ENCODE data around the gene FCN3. TPM values are rescaled to one million over a fixed set of nuclear protein-coding genes. Genes with fewer than 3 reads are reported as not detected.

The FCN3 gene
- total and polyA plus RNA-seq, 2 donors from 2014 or later: 7.9 to 240 TPM

DNA sequence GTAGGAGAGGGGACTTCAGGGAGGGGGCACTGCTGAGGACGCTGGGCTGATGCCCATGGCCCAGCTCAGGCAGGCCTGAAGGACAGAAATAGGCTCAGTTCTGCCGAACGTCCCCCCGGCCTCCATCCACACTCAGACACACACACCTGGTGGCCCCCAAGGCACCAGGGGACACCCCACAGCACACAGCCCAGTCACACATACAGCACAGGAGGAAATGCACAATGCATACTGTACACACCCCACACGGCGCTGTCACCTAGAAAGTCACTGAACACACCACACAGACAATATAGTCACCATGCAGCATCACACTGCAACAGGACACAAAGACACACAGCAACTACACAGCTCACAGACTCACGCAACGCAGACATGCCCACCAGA is 32.2 kb downstream of the FCN3 start:
- Histone ChIP-seq H3K9ac (ENCODE audit: low read length in 3 of 3) (no peak overlapping the region), H3K36me3 (ENCODE audit: control insufficient read depth in 2 of 3, insufficient read depth in 3 of 3, low read length in 3 of 3) (no peaks in the 10 kb centered on the region), H3K27ac (ENCODE audit: low read depth in 2 of 2, low read length in 2 of 2) (no peak overlapping the region), H3K4me1 (ENCODE audit: control insufficient read depth in 2 of 3, insufficient read depth in 2 of 3, low read depth in 1 of 3, low read length in 3 of 3) (peaks cover 0 to 2% (median 0%) of the 10 kb centered on the region in 3 donors), H3K27me3 (ENCODE audit: control insufficient read depth, insufficient read depth, low read length) (no peaks in the 10 kb centered on the region), H3K9me3 (ENCODE audit: control insufficient read depth in 2 of 3, insufficient read depth in 1 of 3, low read length in 3 of 3) (no peaks in the 10 kb centered on the region), H3K4me3 (ENCODE audit: low read length in 3 of 3) (peak overlapping the region in 2 of 3 donors; percentile 28 to 40)
- TF ChIP-seq, protein P1, sequence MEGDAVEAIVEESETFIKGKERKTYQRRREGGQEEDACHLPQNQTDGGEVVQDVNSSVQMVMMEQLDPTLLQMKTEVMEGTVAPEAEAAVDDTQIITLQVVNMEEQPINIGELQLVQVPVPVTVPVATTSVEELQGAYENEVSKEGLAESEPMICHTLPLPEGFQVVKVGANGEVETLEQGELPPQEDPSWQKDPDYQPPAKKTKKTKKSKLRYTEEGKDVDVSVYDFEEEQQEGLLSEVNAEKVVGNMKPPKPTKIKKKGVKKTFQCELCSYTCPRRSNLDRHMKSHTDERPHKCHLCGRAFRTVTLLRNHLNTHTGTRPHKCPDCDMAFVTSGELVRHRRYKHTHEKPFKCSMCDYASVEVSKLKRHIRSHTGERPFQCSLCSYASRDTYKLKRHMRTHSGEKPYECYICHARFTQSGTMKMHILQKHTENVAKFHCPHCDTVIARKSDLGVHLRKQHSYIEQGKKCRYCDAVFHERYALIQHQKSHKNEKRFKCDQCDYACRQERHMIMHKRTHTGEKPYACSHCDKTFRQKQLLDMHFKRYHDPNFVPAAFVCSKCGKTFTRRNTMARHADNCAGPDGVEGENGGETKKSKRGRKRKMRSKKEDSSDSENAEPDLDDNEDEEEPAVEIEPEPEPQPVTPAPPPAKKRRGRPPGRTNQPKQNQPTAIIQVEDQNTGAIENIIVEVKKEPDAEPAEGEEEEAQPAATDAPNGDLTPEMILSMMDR (IDR thresholded peaks at IDR 0.05; ENCODE audit: borderline replicate concordance, extremely low read depth, insufficient read depth): no peak
- intact Hi-C loops (cut with DNase I): no loop called here
- peak in 2 of 5 donors; percentile 38 to 46 for DNase-seq
- no peak for FAIRE-seq

DNA sequence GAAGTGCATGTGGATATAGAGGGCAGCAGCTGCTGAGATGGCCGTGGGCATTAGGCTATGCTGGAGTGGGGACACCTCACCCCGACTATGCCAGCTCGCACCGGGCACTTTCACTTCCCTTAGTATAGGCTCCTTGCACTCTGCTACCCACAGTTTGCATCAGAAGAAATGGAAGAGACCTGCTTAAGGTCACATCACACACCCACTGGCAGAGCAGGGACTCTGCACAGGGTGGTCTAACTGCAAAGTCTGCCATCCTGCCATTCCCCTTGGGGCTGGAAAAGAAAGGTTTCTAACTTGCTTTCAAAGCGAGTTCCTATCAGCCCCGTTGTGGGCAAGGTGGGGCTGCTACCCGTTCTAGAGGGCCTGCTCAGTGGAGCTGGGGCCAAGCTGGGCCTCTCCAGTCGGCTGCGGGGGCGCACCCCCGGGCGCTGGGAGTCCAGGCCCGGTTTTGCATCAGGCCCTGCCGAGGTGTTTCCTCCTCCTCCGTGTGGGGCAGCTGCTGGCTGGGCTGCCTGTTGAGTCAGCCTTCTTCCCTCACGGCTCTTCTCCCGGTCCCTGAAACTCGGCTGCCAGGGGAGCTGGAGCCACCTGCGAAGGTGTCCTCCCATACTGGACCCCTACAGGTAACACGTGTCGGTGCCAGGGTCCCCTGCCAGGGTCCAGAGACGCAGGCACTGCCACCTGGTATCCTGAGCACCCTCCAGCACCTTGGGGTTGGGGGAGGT is 32.9 kb downstream of the FCN3 start, which contains the start of gene SYTL1:
TSS of gene SYTL1 (plus strand) at position 498 of the 728 bp plus-strand sequence. CDS start 3,313 bp downstream, outside the sequence.
- intact Hi-C loops (cut with DNase I): no loop called here
- Histone ChIP-seq H3K36me3 (ENCODE audit: control insufficient read depth in 2 of 3, insufficient read depth in 3 of 3, low read length in 3 of 3) (peaks cover 0 to 2% (median 0%) of the 10 kb centered on the region in 3 donors), H3K4me3 (ENCODE audit: low read length in 3 of 3) (peak within 1 kb of the TSS in 2 of 3 donors; percentile 34 to 40), H3K9me3 (ENCODE audit: control insufficient read depth in 2 of 3, insufficient read depth in 1 of 3, low read length in 3 of 3) (no peaks in the 10 kb centered on the region), H3K27ac (ENCODE audit: low read depth in 2 of 2, low read length in 2 of 2) (no peak within 1 kb of the TSS), H3K27me3 (ENCODE audit: control insufficient read depth, insufficient read depth, low read length) (no peaks in the 10 kb centered on the region), H3K9ac (ENCODE audit: low read length in 3 of 3) (peak within 1 kb of the TSS in 1 of 3 donors; percentile 56), H3K4me1 (ENCODE audit: control insufficient read depth in 2 of 3, insufficient read depth in 2 of 3, low read depth in 1 of 3, low read length in 3 of 3) (peaks cover 0 to 2% (median 0%) of the 10 kb centered on the region in 3 donors)
- TF ChIP-seq, protein P1 (IDR thresholded peaks at IDR 0.05; ENCODE audit: borderline replicate concordance, extremely low read depth, insufficient read depth): peak; percentile 0
- DNase-seq (peak; percentile 69 to 85 (median 78)), FAIRE-seq (no peak)

DNA sequence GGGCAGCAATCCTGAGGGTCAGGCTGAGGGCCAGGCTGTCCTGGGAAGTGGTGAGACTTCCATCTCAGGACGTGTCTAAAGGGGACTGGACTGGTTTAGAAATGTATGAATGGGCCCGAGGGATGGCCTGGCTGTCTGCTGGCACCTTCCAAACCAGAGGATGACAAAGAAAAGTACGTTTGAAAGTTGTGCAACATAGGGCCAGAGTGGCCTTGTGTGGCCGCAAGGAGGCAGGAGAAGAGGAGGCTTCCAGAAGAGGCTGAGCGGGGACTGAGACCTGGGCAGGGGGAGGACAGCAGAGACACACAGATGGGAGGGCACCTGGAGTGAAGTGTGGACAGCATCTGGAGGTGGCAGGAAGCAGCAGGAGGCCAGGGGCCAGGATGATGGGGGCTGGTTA is 35.4 kb downstream of the FCN3 start:
- Histone ChIP-seq H3K9me3 (ENCODE audit: control insufficient read depth in 2 of 3, insufficient read depth in 1 of 3, low read length in 3 of 3) (no peaks in the 10 kb centered on the region), H3K4me3 (ENCODE audit: low read length in 3 of 3) (no peak overlapping the region), H3K9ac (ENCODE audit: low read length in 3 of 3) (no peak overlapping the region), H3K27me3 (ENCODE audit: control insufficient read depth, insufficient read depth, low read length) (no peaks in the 10 kb centered on the region), H3K27ac (ENCODE audit: low read depth in 2 of 2, low read length in 2 of 2) (no peak overlapping the region), H3K36me3 (ENCODE audit: control insufficient read depth in 2 of 3, insufficient read depth in 3 of 3, low read length in 3 of 3) (peaks cover 0 to 13% (median 11%) of the 10 kb centered on the region in 3 donors), H3K4me1 (ENCODE audit: control insufficient read depth in 2 of 3, insufficient read depth in 2 of 3, low read depth in 1 of 3, low read length in 3 of 3) (peaks cover 0 to 2% (median 0%) of the 10 kb centered on the region in 3 donors)
- TF ChIP-seq, protein P1 (IDR thresholded peaks at IDR 0.05; ENCODE audit: borderline replicate concordance, extremely low read depth, insufficient read depth): no peak
- FAIRE-seq (no peak), DNase-seq (peak in 1 of 5 donors; percentile 49)
- intact Hi-C loops (cut with DNase I): no loop called here
